ENCODE data around the gene UNC93A.
"Not testable (repeated sequence)": the region's sequence is repeated elsewhere in the genome, so short reads cannot be mapped to it uniquely, and the experiment has no call there.

UNC93A gene

DNA sequence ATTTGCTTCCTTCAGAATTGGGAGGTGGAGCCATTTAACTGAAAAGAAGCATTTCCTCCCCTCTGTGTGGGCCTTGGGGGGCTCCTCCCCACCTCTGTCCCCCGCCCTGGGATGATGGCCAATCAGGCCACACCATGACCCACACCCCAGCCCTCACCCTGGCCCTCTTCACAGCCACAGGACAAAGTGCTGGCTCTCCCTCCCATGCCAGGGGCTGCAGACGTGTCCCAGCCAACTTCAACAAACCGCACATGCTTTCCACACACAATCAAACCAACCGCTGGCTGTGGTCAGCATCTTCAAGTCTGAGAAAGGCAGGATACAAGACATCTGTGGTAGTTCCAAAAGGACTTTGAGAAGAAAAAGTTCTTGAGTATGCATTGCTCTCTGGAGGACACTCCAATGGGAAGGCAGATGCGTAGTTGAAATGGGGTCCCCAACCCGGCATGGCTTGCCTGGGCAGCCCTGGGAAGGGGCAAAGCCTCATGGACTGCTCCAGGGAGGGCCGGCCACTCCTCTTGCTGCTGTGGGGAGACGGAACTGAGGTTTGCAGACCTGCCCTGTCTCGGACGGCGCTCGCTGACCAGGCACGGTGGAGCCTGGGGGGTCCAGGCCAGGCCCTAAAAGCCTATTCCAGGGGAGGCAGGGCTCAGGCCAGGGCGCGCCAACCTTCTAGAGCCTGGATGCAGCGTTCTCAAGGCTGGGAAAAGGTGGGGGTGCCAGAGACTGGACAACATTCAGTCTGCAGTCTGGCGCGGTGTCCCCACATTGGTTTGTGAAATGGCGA is 45.9 kb downstream of the UNC93A start:
- intact Hi-C loops (cut with DNase I), result no loop called here
- DNase-seq, result no peak

DNA sequence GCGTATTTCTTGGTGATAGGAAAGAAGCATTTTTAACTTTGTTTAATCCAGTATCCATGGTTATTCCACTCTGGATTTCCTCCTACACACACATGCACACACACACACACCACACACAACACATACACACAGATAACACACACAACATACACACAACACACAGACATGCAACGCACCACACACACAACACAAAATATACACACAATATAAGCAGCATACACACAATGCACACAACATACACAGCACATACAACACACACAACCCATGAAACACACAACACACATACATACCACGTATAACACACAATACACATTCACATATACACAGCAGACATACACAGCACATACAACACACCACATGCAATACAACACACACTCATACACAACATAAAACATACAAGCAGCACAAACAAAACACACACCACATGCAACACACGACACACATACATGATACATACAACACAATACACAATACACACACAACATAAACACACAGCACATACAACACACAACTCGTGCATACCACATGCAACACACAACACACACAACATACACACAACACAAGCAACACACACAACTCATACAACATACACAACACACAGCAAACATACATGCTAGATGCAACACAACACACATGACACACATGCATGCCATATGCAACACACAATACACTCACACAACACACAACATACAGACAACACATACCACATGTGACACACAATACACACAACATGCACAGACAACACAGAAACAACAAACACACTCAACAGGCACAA is 46.7 kb downstream of the UNC93A start:
- no peak for DNase-seq
- intact Hi-C loops (cut with DNase I), result no loop called here

DNA sequence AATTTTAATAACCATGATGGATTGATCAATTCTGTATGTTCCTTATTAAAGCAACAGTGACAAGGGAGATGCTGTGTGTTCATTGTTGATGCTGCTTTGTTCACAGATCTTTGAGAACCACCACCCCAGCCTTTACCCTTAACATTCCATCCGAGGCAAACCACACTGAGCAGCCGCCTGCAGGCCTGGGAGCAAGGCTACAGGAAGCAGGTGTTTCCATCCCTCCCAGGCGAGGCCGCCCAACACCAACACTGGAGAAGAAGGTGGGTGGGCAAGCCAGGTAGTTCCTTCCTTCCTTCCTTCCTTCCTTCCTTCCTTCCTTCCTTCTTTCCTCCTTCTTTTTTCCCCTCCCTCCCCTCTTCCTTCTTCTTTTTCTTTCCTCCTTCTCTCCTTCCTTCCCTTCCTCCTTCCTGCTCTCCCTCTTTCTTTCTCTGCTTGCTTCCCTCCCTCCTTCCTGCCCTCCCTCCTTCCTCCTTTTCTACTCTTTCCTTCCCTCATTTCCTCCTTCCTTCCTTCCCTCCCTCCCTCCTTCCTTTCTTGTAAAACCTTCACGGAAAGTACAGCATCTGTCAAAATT is 47.5 kb downstream of the UNC93A start:
- intact Hi-C loops (cut with DNase I), result no loop called here
- no peak for DNase-seq

DNA sequence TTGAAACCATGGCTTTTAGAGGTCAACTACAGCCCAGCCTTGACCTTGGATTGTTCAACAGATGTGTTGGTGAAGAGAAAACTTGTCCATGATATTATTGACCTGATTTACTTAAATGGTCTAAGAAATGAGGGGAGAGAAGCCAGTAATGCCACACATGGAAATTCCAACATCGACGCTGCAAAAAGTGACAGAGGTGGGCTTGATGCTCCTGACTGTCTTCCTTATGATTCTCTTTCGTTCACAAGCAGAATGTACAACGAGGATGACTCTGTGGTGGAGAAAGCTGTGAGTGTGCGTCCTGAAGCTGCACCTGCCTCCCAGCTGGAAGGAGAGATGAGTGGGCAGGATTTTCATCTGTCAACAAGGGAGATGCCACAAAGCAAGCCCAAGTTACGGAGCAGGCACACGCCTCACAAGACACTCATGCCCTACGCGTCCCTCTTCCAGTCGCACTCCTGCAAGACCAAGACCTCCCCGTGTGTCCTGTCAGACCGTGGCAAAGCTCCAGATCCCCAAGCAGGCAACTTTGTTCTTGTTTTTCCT is 50.0 kb downstream of the UNC93A start:
- DNase-seq, result no peak
- intact Hi-C loops (cut with DNase I), result no loop called here

DNA sequence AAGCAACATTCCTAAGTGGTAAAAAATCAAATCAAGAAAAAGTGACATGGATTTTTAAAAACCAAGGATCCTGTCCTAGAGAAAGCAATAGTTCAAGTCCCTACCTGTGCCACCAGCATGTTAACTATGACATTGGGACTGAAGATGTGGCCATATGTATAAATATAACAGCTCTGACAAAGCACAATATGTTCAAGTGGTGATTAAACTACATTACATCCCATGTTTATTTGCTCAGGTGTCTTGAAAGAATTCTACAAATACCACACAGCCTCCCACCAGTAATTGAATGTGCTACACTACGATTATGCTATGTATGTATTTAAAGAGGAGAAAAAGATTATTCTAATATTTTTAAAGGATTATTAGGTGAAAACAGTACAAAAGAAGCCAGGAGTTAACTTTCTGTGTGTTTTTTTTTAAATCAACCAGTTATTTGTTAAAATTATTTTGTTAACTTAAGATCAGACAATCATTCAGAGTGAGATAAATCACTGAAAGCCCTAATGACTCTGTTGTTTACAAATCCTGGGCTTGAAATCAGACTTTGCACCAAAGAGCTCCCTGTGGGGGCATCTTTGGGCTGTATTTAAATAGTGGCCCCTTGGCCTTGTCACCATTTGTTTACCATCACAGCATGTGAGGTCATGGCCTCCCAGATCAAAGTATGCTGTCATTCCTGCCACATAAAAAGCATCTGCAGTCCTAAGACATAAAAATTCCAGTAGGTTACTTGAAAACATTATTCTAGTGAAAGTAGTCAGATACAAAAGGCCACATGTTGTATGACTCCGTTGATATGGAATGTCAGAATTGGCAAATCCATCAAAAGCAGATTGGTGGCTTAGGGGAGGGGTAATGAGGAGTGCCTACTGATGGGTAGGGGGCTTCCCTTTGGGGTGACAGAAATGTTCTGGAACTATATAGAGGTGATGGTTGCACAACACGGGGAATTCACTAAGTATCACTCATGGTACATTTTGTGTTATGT is 50.8 kb downstream of the UNC93A start:
- intact Hi-C loops (cut with DNase I), result no loop called here
- no peak for DNase-seq

DNA sequence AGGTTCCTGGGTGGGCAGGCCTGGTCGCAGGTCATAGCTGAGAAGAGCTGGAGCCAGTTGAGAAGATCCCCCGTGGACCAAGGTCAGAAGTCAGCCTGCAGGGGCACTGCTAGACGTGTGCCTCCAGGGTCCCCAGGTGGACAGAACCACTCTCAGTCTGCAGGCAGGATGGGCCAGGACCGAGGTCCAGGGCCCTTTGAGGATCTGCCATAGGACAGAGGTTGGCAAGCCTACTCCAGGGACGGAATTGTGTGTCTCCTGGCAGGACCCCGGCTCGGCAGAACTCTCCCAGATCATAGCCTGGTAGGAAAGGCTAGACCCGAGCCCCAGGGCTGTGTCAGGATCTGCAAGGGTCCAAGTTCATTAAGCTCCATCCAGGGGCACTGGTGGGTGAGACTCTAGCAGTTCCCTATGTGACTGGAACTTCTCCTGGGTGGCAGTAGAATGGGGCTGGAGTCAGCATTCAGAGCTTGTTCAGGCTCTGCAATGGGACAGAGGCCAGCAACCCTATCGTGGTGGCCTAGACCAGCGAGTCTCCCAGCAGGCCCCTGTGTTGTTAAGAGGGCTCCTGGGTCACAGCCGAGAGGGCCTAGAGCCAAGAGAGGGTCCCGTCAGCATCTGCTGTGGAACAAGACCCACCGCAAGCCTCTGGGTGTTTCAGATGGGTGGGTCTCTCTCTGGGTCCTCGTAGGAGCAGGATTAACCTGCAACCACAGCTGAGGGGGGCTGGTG is 51.9 kb downstream of the UNC93A start:
- no peak for DNase-seq
- intact Hi-C loops (cut with DNase I), result no loop called here

DNA sequence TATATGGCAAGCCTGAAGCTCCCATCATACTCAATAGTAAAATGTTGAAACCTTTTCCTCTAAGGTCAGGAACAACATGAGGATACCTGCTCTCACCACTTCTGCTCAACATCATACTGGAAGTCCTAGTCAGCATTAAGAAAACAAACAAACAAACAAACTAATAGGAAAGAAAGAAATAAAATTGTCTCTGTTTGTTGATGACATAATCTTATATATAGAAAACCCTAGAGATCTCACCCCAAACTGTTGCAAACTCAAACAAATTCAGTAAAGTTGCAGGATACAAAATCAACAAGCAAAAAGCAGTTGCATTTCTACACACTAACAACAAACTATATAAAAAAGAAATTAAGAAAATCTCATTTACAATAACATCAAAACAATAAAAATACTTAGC is 54.2 kb downstream of the UNC93A start:
- intact Hi-C loops (cut with DNase I), result no loop called here
- no peak for DNase-seq

DNA sequence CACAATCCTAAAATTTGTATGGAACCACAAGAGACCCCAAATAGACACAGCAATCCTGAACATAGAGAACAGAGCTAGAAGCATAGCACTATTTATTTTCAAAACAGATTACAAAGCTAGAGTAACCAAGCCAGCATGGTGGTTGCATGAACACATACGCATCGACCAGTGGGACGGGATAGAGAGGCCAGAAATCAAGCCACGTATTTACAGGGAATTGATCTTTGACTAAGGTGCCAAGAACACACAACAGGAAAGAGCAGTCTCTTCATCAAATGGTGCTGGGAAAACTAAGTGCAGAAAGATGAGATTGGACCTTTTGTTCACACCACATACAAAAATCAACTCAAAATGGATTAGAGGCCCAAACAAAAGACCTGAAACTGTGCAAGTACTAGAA is 54.8 kb downstream of the UNC93A start:
- intact Hi-C loops (cut with DNase I), result no loop called here
- no peak for DNase-seq

DNA sequence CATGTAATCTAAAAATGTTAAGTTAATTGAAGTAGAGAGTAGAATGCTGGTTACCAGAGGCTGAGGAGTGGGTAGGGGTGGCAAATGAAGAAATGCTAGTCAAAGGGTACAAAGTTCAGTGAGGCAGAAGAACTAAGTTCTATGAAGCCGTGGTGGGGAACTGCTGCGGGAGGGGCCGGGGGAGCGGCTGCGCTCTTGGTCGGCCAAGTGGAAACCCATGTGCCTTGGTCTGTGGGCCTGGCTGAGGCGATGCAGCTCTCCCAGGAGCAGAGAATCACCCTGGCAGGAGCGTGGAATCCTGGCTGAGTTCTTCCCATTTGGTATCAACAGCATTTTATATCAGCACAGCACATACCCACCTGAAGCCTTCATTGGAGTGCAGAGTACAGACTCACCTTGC is 56.1 kb downstream of the UNC93A start:
- no peak for DNase-seq
- intact Hi-C loops (cut with DNase I), result no loop called here

DNA sequence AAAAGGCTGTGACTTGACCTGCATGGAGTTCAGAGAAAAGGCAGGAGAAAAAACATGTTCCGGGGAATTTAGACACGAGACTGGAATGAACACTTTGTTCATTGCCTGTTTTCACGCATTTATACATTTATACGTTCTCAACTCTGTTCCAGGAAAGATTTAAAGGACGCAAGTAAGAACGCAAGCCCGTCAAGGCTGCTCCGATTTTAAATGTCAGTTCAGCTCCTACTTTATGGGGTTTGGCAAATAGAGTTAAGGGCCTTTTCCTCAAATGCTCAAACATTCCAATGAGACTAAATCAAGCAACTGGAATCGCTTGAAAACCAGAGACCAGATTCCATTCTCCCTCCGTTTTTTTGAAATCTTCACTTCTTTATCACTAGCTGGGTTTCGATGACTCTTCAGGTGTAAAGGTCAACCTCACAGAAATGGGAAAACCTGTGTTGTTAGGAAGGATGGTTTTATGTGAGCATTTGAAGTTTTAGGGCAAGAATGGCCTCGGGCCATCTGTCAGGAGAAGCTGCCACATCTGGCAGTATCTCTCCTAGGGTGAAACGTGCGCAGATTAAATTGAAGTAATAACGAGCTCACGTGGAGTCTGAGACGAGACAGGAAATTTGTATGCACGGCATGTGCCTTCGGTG is 58.6 kb downstream of the UNC93A start:
- intact Hi-C loops (cut with DNase I), result no loop called here
- DNase-seq, result no peak

DNA sequence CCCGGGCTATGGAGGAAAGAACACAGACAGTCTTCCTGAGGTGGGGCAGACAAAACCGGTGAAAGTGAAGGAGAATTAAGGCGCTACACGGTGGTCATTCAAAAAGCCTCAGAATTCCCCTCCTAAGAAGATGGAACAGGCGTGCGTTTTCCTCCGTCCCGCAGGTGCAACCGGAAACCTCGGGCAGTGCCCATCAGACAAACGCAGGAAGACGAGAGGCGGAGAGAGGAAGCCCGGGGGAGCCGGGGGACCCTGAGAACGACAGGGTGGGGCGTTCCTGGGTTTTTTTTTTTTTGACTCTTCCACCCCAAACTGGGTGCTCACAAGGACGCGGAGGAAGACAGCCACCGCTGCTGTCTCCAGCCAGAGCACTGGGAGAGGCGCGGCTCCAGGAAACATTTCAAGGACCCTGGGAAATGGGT is 59.2 kb downstream of the UNC93A start:
- intact Hi-C loops (cut with DNase I), result no loop called here
- no peak for DNase-seq

DNA sequence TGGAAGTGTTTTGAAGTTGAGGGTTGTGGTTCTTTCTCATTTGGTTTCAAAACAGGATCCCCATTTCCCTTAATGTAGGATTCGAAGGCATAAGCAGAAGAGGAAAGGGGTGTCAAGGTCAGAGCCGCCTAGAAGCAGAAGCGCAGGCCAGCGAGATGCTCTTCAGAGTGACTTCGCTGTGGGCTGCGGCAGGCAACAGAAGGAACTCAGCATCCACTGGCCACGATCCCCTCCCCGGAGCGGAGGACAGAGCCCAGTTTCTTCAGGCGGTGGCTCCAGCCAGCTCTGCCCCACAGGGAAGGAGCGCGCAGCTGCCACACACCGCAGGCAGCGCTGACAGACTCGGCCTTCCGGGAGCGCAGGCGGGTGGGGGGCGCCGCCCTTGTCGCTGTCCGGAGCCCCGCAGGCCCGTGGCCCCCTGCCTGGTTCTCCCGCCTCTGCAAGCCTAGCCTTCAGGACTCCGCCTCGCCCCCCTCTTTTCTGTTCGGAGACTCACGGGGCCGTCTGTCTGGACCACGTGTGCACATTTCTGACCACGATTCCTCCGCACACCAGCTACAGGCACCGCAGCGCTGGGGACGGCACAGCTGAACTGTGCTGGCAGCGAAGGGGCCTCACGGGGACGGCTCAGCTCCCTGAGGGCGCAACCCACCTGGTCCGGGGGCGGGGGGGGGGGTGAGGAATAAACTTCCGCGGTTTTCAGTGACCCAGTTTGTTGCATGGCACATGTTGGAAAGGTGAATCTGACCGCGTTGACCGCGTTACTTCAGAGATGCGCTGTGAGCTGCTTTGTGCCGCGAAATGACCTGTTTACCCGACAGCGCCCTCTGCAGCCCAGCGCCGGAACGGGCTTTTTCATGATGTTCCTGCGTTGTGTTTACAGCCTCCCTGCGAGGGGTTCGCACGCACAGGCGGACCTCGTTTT is 59.9 kb downstream of the UNC93A start:
- peak; percentile 28 to 93 (median 72) for DNase-seq
- intact Hi-C loops (cut with DNase I), result no loop called here

DNA sequence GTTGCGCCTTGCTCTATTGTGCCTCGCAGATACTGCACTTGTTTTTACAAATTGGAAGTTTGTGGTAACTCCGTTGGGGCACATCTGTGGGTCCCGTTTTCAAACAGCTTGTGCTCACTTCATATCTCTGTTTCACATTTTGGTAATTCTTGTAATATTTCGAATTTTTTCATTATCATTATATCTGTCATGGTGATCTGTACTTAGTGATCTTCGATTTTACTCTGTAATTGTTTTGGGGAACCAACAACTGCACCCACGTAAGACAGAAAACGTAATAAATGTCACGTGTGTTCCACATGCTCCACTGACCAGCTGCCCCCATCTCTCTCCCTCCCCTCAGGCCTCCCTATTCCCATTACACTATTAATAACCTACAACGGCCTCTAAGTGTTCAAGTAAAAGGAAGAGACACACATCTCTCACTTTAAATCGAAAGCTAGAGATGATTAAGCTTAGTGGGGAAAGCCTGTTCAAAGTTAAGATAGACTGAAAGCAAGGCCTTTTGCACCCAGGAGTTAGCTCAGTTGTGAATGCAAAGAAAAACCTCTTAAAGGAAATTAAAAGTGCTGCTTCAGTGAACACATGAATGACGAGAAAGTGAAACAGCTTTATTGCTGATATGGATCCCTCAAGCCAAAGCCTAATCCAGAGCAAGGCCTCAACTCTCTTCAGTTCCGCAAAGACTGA is 60.7 kb downstream of the UNC93A start:
- DNase-seq, result no peak
- intact Hi-C loops (cut with DNase I), result no loop called here

DNA sequence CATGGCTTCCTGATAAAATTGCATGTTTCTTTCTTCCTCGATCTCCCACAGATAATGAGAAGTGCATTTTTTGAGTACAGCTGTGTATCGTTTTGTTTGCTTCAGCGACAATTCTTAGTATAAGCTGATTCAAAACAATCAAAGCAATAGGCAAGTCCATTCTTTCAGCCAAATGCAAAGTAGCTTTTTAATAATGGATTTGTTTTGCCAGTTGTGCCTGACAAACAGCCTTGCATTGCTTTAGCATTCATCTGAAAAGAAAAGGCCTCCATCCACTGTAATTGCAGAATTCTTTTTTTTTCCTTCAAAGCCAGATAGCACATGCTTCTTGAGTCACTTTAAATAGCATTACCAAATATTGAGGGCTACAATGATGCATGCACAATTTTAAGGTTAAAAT is 65.8 kb downstream of the UNC93A start:
- intact Hi-C loops (cut with DNase I), result no loop called here
- DNase-seq, result no peak

DNA sequence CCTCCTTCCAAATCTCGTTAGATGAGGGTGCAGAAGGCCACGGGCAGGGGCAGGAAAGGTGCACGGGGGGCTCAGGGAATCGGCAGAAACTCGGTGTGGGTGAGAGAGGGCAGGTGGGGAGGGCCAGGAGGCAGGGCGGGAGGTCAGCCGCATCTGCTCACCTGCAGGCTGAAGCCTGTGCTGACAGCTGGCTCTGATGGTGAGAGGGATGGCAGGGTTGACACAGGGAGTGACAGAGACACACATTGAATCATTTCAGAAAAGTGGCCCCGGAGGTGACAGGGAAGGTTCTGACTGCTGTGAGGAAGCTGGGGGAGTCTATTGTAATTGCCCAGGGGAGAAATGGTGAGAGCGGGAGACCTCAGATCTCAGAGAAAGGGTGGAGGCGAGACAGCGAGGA is 67.3 kb downstream of the UNC93A start:
- intact Hi-C loops (cut with DNase I); DNase-seq: not testable (repeated sequence)

DNA sequence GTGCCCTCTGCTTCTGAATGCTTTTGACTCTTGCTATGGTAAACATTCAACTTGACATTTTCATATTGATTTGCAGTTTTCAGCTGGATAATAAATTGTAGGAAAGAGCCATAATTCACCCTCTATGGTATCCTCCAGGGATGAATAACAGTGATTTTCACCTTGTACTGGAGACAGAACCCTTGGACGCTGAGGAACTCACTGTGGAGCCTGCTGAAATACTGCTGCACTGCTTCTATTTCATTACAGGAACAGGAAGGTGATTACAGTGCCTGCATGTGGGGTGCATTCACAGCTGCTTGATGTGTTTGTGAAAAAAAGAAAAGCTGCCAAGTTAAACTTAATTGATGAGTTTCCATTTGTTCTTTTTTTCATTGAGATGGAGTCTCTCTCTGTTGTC is 70.1 kb downstream of the UNC93A start:
- intact Hi-C loops (cut with DNase I); DNase-seq: not testable (repeated sequence)

Measured in posterior cingulate gyrus (tissue), 11 donors.